PC-3 (cell line): ENCODE data around the gene UPB1. TPM values are rescaled to one million over a fixed set of nuclear protein-coding genes. Genes with fewer than 3 reads are reported as not detected.

Source experiments
- ATAC-seq: fragments of 200-7000 bp; cut with Tn5 transposase; 2 replicates; pipeline ENCODE4 v1.9.1; 2020; ENCODE audit warnings: mild to moderate bottlenecking, moderate library complexity
- BruUV-seq: library from RNA; stranded (reverse); fragments of 400-500 nt; replicated peaks from 2 replicates; lab custom pipeline; 2021; lab: Mats Ljungman, UMichigan
- CTCF ChIA-PET: fragments of 300-600 bp; sonication (Branson Sonifier 250); formaldehyde crosslinking; loops from one replicate; lab custom pipeline; 2022; ENCODE audit warnings: antibody characterized with exemption; lab: Charles Lee
- POLR2A ChIA-PET: fragments of 300-600 bp; sonication (Branson Sonifier 250); formaldehyde crosslinking; loops from one replicate; lab custom pipeline; 2022; ENCODE audit warnings: antibody characterized with exemption; ENCODE audit not compliant: unreplicated experiment; lab: Charles Lee
- DNase-seq: peaks from one replicate; pipeline ENCODE4 v3.0.0-alpha.2; 2015
- H2AFZ ChIP-seq: fragments of 300-600 bp; sonication (generic); 2 replicates; pipeline ENCODE4 v1.6.0; 2016; ENCODE audit warnings: antibody characterized with exemption, low read length
- H3F3A ChIP-seq: fragments of 300-600 bp; sonication (generic); one replicate; pipeline ENCODE4 v1.6.0; 2017; ENCODE audit warnings: antibody characterized with exemption, low read length, control low read depth, mild to moderate bottlenecking; ENCODE audit not compliant: unreplicated experiment
- H3K27ac ChIP-seq: fragments of 300-600 bp; sonication (generic); 2 replicates; pipeline ENCODE4 v1.5.1; 2016; ENCODE audit warnings: mild to moderate bottlenecking, low read length
- H3K27me3 ChIP-seq: fragments of 300-600 bp; sonication (generic); 2 replicates; pipeline ENCODE4 v1.6.1; 2016; ENCODE audit warnings: low read length, mixed read lengths
- H3K36me3 ChIP-seq: fragments of 300-600 bp; sonication (generic); 2 replicates; pipeline ENCODE4 v1.6.1; 2016; ENCODE audit warnings: low read depth, mixed run types, low read length, mixed read lengths
- H3K4me1 ChIP-seq: fragments of 300-600 bp; sonication (generic); 2 replicates; pipeline ENCODE4 v1.5.1; 2016; ENCODE audit warnings: low read length; ENCODE audit not compliant: insufficient read depth
- H3K4me2 ChIP-seq: fragments of 300-600 bp; sonication (generic); 2 replicates; pipeline ENCODE4 v1.6.0; 2016; ENCODE audit warnings: low read length
- H3K4me3 ChIP-seq: fragments of 300-600 bp; sonication (generic); 2 replicates; pipeline ENCODE4 v1.5.1; 2016; ENCODE audit warnings: mild to moderate bottlenecking, low read length, mixed read lengths
- H3K79me2 ChIP-seq: fragments of 300-600 bp; sonication (generic); 2 replicates; pipeline ENCODE4 v1.6.1; 2017; ENCODE audit warnings: low read length, mixed read lengths
- H3K9ac ChIP-seq: fragments of 300-600 bp; sonication (generic); 2 replicates; pipeline ENCODE4 v1.6.0; 2016; ENCODE audit warnings: mild to moderate bottlenecking, low read length
- H3K9me2 ChIP-seq: fragments of 300-600 bp; sonication (generic); replicated peaks from 2 replicates; pipeline ENCODE4 v1.6.1; 2016; ENCODE audit warnings: mixed run types, low read length, mixed read lengths
- H3K9me3 ChIP-seq: fragments of 300-600 bp; sonication (generic); 2 replicates; pipeline ENCODE4 v1.6.1; 2016; ENCODE audit warnings: low read length, mixed read lengths
- H4K20me1 ChIP-seq: fragments of 300-600 bp; sonication (generic); 2 replicates; pipeline ENCODE4 v1.6.1; 2016; ENCODE audit warnings: low read length, mixed read lengths
- EZH2 ChIP-seq: fragments of 300-600 bp; sonication (generic); IDR thresholded peaks from one replicate; pipeline ENCODE4 v1.6.1; 2017; ENCODE audit warnings: antibody characterized with exemption, mild to moderate bottlenecking, low read length; ENCODE audit not compliant: unreplicated experiment
- EZH2phosphoT487 ChIP-seq: fragments of 300-600 bp; sonication (generic); IDR thresholded peaks from 2 replicates; pipeline ENCODE4 v1.6.1; 2018; ENCODE audit warnings: mild to moderate bottlenecking, antibody characterized with exemption, low read length, borderline replicate concordance
- intact Hi-C: fragments of 100-400 bp; cut with micrococcal nuclease; formaldehyde crosslinking; loops from 2 replicates; pipeline ENCODE4 v1.9.0; 2023
- total RNA-seq: library from RNA; depleted of rRNA; stranded (reverse); fragments of >200 nt; gene quantifications from 2 replicates; pipeline ENCODE4 v1.2.3, GENCODE V29; 2014
- TF ChIP-seq, protein P1 (sequence below): fragments of 300-600 bp; sonication (generic); conservative IDR thresholded peaks from 2 replicates; pipeline ENCODE4 v1.5.1; 2017; ENCODE audit warnings: antibody characterized with exemption, low read depth, mild to moderate bottlenecking, low read length

UPB1 gene
- total RNA-seq, 1 experiment from 2014 or later: 0.29 TPM

DNA sequence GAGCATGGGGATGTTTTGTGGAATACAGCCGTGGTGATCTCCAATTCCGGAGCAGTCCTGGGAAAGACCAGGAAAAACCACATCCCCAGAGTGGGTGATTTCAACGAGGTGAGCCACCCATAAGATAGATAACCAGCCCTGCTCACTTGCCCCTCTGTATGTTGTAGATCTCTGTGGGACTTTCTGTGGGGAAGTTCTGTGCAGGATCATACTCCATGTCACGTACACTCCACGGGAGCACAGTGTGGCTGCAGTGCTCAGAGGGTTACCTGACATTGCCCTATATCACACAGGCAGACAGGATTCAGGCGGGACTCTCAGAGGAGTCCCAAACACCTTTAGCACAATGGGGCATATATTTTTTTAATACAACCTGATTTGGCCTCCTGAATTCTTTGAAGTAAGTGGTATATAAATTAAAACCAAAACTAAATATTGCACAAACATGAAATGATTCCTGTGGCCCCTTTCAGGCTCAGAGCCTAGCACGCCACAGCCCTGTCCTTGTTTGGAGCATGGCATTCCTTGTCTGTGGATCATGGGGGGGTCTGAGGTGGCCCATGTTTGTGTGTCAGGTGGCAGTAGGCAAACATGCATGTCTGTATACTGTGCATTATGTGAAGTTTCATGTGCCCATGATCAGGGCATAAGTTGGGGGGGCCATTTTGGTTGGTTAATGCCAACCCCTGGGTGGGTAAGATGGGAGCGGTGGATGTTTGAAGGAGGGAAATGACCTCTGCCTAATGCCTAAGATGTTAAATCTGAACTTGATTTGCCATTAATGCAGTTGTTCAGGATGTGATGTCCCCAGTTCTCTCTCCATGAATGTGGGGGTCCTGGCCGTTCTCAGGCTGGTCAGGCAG is 18.5 kb downstream of the UPB1 start:
- CTCF ChIA-PET: no interaction called here

DNA sequence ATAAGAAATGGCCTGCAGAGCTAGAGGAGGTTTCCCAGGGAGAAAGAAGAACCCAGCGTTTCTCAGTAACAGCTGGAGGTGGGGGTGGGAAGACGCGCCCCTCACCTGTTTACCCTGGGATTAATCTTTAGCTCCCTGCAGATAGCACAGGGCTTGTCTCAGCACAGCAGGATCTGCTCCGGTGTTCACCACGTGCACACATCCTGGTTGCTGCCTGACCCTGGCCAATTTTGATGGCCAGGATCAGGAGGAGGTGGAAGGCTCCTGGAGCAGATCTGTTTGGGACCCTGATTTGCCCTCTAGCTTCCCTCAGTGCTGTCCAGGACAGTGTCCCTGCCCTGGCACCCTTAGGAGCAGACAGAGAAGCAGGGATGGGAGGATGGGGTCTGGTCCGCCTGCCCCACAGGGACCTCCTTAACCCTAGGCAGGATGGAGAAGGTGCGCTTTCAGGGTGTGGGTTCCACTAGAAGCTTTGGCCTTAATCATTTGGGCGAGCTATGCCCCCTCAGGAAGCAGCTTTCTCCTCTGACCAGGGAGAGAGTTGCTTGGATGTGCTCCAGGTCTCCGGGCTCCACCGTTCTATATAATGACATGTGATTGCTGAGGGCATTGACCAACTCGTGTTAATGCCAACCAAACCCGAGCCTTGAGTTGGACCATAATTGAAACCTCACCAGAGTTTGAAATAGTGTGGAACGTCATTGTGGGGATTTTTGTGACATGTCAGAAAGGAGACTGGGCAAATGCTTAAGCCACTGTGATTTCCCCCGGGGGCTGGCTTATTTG is 19.3 kb downstream of the UPB1 start:
- DNase-seq: no peak
- Histone ChIP-seq H4K20me1 (no peaks in the 10 kb centered on the region), H3K27me3 (no peaks in the 10 kb centered on the region), H3K4me3 (no peak overlapping the region), H3K4me1 (no peaks in the 10 kb centered on the region), H3K79me2 (no peaks in the 10 kb centered on the region), H3K9ac (no peak overlapping the region), H3K9me2 (no peaks in the 10 kb centered on the region), H3K9me3 (no peaks in the 10 kb centered on the region), H3F3A (no peaks in the 10 kb centered on the region), H3K27ac (no peak overlapping the region), H3K36me3 (no peaks in the 10 kb centered on the region), H2AFZ (no peak overlapping the region), H3K4me2 (no peak overlapping the region)
- ATAC-seq: no peak
- ChIA-PET POLR2A (no interaction called here), CTCF (no interaction called here)
- intact Hi-C loops: no loop called here
- TF ChIP-seq, protein P1, sequence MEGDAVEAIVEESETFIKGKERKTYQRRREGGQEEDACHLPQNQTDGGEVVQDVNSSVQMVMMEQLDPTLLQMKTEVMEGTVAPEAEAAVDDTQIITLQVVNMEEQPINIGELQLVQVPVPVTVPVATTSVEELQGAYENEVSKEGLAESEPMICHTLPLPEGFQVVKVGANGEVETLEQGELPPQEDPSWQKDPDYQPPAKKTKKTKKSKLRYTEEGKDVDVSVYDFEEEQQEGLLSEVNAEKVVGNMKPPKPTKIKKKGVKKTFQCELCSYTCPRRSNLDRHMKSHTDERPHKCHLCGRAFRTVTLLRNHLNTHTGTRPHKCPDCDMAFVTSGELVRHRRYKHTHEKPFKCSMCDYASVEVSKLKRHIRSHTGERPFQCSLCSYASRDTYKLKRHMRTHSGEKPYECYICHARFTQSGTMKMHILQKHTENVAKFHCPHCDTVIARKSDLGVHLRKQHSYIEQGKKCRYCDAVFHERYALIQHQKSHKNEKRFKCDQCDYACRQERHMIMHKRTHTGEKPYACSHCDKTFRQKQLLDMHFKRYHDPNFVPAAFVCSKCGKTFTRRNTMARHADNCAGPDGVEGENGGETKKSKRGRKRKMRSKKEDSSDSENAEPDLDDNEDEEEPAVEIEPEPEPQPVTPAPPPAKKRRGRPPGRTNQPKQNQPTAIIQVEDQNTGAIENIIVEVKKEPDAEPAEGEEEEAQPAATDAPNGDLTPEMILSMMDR: no peak
- TF ChIP-seq EZH2: no peak
- no peak for TF ChIP-seq EZH2phosphoT487
- no TSS peak for BruUV-seq

More for the DNA sequence above, 18.5 kb downstream of the UPB1 start:
- intact Hi-C loops: no loop called here
- BruUV-seq: no TSS peak
- no peak for TF ChIP-seq EZH2phosphoT487
- no peak for TF ChIP-seq EZH2
- TF ChIP-seq, protein P1: no peak
- no peak for DNase-seq
- POLR2A ChIA-PET: no interaction called here
- Histone ChIP-seq H3K27ac (no peak overlapping the region), H3F3A (no peaks in the 10 kb centered on the region), H3K9me3 (no peaks in the 10 kb centered on the region), H3K4me3 (no peak overlapping the region), H3K9me2 (no peaks in the 10 kb centered on the region), H3K4me1 (no peaks in the 10 kb centered on the region), H3K9ac (no peak overlapping the region), H3K36me3 (no peaks in the 10 kb centered on the region), H3K27me3 (no peaks in the 10 kb centered on the region), H4K20me1 (no peaks in the 10 kb centered on the region), H3K79me2 (no peaks in the 10 kb centered on the region), H2AFZ (no peak overlapping the region), H3K4me2 (no peak overlapping the region)
- ATAC-seq: no peak

DNA sequence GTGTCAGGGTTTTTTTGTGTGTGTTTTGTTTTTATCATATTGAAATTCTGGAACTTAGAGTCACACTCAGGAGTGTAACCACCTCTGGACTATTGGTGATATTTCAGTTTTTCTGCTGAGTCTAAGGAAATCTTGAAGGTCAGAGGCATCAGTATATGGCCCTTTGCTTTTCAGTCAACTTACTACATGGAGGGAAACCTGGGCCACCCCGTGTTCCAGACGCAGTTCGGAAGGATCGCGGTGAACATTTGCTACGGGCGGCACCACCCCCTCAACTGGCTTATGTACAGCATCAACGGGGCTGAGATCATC is 19.9 kb downstream of the UPB1 start:
- CTCF ChIA-PET: no interaction called here
- ATAC-seq (no peak), DNase-seq (no peak)
- Histone ChIP-seq H3K9ac (no peak overlapping the region), H4K20me1 (no peaks in the 10 kb centered on the region), H3F3A (no peaks in the 10 kb centered on the region), H3K27ac (no peak overlapping the region), H3K9me2 (no peaks in the 10 kb centered on the region), H3K4me3 (no peak overlapping the region), H3K79me2 (no peaks in the 10 kb centered on the region), H3K36me3 (no peaks in the 10 kb centered on the region), H2AFZ (no peak overlapping the region), H3K27me3 (no peaks in the 10 kb centered on the region), H3K4me2 (no peak overlapping the region), H3K9me3 (no peaks in the 10 kb centered on the region), H3K4me1 (no peaks in the 10 kb centered on the region)
- intact Hi-C loops: no loop called here
- TF ChIP-seq, protein P1: no peak
- TF ChIP-seq EZH2: no peak
- no peak for TF ChIP-seq EZH2phosphoT487
- POLR2A ChIA-PET: no interaction called here
- no TSS peak for BruUV-seq
